Glomerular visceral epithelial cell (primary cell): ENCODE measurements around the gene GOLGA3.
A peak's percentile ranks its signal among the peaks of the same experiment; 100 is the strongest.
"Not testable (repeated sequence)": the region's sequence is repeated elsewhere in the genome, so short reads cannot be mapped to it uniquely, and the experiment has no call there.

Experiments
- DNase-seq: peaks from one replicate; pipeline ENCODE4 v3.0.0-alpha.2; 2016; ENCODE audit errors: extremely low spot score

GOLGA3 gene

GRCh38 chr12:132847363-132848356 lies 19.0 kb upstream of the GOLGA3 start:
- DNase-seq = no peak

GRCh38 chr12:132844681-132845080 lies 16.0 kb upstream of the GOLGA3 start:
- not testable (repeated sequence) for DNase-seq

- no peak for DNase-seq
Observed at GRCh38 chr12:132842449-132843045, 13.9 kb upstream of the GOLGA3 start.

GRCh38 chr12:132841151-132841550 lies 12.5 kb upstream of the GOLGA3 start:
- no peak for DNase-seq

GRCh38 chr12:132840536-132840935 lies 11.9 kb upstream of the GOLGA3 start:
- no peak for DNase-seq

- no peak for DNase-seq
Observed at GRCh38 chr12:132839558-132840235, 11.0 kb upstream of the GOLGA3 start.

GRCh38 chr12:132838410-132839080 lies 9.9 kb upstream of the GOLGA3 start:
- DNase-seq = no peak

- DNase-seq = no peak
Observed at GRCh38 chr12:132837693-132838409, 9.2 kb upstream of the GOLGA3 start.

- no peak for DNase-seq
Observed at GRCh38 chr12:132836795-132837331, 8.2 kb upstream of the GOLGA3 start.

GRCh38 chr12:132836230-132836629 lies 7.6 kb upstream of the GOLGA3 start:
- DNase-seq = not testable (repeated sequence)

GRCh38 chr12:132835076-132836025 lies 6.7 kb upstream of the GOLGA3 start:
- no peak for DNase-seq

GRCh38 chr12:132834181-132834711 lies 5.6 kb upstream of the GOLGA3 start:
- no peak for DNase-seq

- DNase-seq = no peak
Observed at GRCh38 chr12:132833341-132833740, 4.7 kb upstream of the GOLGA3 start.

GRCh38 chr12:132831771-132832170 lies 3.1 kb upstream of the GOLGA3 start:
- no peak for DNase-seq

- peak; percentile 46 for DNase-seq
Observed at GRCh38 chr12:132827763-132828703, 636 bp downstream of the GOLGA3 start.

- no peak for DNase-seq
Observed at GRCh38 chr12:132825861-132826260, 2.8 kb downstream of the GOLGA3 start.

- no peak for DNase-seq
Observed at GRCh38 chr12:132825089-132825488, 3.6 kb downstream of the GOLGA3 start.

- DNase-seq = no peak
Observed at GRCh38 chr12:132824053-132824452, 4.6 kb downstream of the GOLGA3 start.
